ENCODE data around the gene PLCXD1.

PLCXD1 gene

DNA sequence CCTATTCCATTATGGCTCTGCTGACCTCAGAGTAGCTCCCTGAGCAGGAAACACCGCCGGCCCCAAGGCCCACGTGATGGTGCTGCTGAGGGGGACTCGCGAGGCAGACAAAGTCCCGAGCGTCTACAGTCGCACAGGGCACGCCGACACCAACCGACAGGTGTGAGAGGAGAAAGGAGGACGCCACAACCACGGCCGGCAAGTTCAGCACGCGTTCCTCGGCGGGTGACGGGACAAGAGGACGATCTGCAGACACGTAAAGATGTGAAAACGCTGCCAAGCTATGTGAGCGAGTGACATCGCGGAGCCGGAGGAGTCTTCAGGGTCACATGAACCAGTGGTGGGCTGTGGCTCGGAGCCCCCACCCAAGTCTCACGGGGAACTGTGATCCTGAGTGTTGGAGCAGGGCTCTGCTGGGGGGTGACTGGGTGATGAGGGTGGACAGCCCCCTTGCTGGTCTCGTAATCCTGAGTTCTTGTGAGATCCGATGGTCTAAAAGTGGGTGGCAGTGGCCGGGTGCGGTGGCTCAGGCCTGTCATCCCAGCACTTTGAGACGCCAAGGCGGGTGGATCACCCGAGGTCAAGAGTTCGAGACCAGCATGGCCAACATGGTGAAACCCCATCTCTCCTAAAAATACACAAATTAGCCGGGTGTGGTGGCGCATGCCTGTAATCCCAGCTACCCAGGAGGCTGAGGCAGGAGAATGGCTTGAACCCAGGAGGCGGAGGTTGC, 71.6 kb downstream of the PLCXD1 start:
- no peak for DNase-seq

Data from T-helper 9 cell (primary cell).